Panc1 (cell line): ENCODE measurements around the gene NEURL1B. TPM values are rescaled to one million over a fixed set of nuclear protein-coding genes. Genes with fewer than 3 reads are reported as not detected.

Experiments
- ATAC-seq: fragments of 200-7000 bp; cut with Tn5 transposase; 2 replicates; pipeline ENCODE4 v1.9.1; 2020; ENCODE audit warnings: mild to moderate bottlenecking, moderate library complexity
- BruUV-seq: library from RNA; stranded (reverse); fragments of 400-500 nt; replicated peaks from 2 replicates; lab custom pipeline; 2021; lab: Mats Ljungman, UMichigan
- CTCF ChIA-PET: fragments of 300-600 bp; sonication (Branson Sonifier 250); formaldehyde crosslinking; loops from one replicate; lab custom pipeline; 2022; ENCODE audit warnings: antibody characterized with exemption; lab: Charles Lee
- POLR2A ChIA-PET: fragments of 300-600 bp; sonication (Branson Sonifier 250); formaldehyde crosslinking; loops from one replicate; lab custom pipeline; 2022; ENCODE audit warnings: antibody characterized with exemption; lab: Charles Lee
- DNase-seq: peaks from one replicate; pipeline ENCODE4 v3.0.0-alpha.2; 2010; ENCODE audit warnings: low read depth, low spot score
- H3K27ac ChIP-seq: 2 replicates; pipeline ENCODE4 v1.5.1; 2011; ENCODE audit warnings: mild to moderate bottlenecking, low read length, inconsistent platforms
- H3K27me3 ChIP-seq: fragments of 200-500 bp; sonication (Bioruptor generic); 2 replicates; pipeline ENCODE4 v1.6.0; 2014; ENCODE audit warnings: low read length, inconsistent platforms; ENCODE audit not compliant: control insufficient read depth, insufficient read depth
- H3K36me3 ChIP-seq: fragments of 200-500 bp; sonication (Bioruptor generic); 2 replicates; pipeline ENCODE4 v1.5.1; 2014; ENCODE audit warnings: inconsistent platforms, mild to moderate bottlenecking, low read length, moderate library complexity; ENCODE audit not compliant: control insufficient read depth, insufficient read depth
- H3K4me1 ChIP-seq: 2 replicates; pipeline ENCODE4 v1.5.1; 2011; ENCODE audit warnings: inconsistent platforms, mild to moderate bottlenecking, low read length, moderate library complexity; ENCODE audit not compliant: control insufficient read depth, insufficient read depth
- H3K4me3 ChIP-seq, 2 experiments: 2 replicates each; pipeline ENCODE4 v1.5.1; 2011 to 2012; ENCODE audit warnings: low read depth in 2 of 2, low read length in 2 of 2, mild to moderate bottlenecking in 2 of 2, inconsistent platforms in 1 of 2, moderate library complexity in 1 of 2
- H3K9me3 ChIP-seq: fragments of 200-500 bp; sonication (Bioruptor generic); 2 replicates; pipeline ENCODE4 v1.5.1; 2014; ENCODE audit warnings: low read depth, mild to moderate bottlenecking, inconsistent platforms, low read length, moderate library complexity; ENCODE audit not compliant: control insufficient read depth, insufficient read depth
- CTCF ChIP-seq: fragments of 450-650 bp; IDR thresholded peaks from 2 replicates; pipeline ENCODE4 v1.5.1; 2017; ENCODE audit warnings: mild to moderate bottlenecking
- POLR2AphosphoS5 ChIP-seq: IDR thresholded peaks from 2 replicates; pipeline ENCODE4 v1.6.1; 2012; ENCODE audit warnings: mild to moderate bottlenecking, low read depth, low read length, moderate library complexity
- REST ChIP-seq, 2 experiments: IDR thresholded peaks; 2 replicates each; pipeline ENCODE4 v1.6.1; 2011 to 2012; ENCODE audit warnings: low read depth in 2 of 2, control low read depth in 1 of 2, low read length in 1 of 2, mild to moderate bottlenecking in 1 of 2, moderate library complexity in 1 of 2; ENCODE audit not compliant: insufficient read depth in 1 of 2
- SIN3A ChIP-seq: IDR thresholded peaks from 2 replicates; pipeline ENCODE4 v1.6.1; 2012; ENCODE audit warnings: low read depth, mild to moderate bottlenecking, low read length, moderate library complexity, borderline replicate concordance; ENCODE audit not compliant: insufficient read depth
- TCF7L2 ChIP-seq: IDR thresholded peaks from 2 replicates; pipeline ENCODE4 v1.6.1; 2011; ENCODE audit warnings: mild to moderate bottlenecking, low read depth, low read length, inconsistent platforms
- in situ Hi-C: cut with HindIII; loops from 2 replicates; pipeline ENCODE4 v1.10.0; 2016; ENCODE audit warnings: low sequenced_read_pairs, low pct_unique_long_range_greater_than_20kb
- intact Hi-C: fragments of 100-400 bp; cut with micrococcal nuclease; formaldehyde crosslinking; loops from one replicate; pipeline ENCODE4 v1.10.0; 2022; ENCODE audit not compliant: unreplicated experiment
- total RNA-seq: library from RNA; stranded (reverse); gene quantifications from one replicate; pipeline ENCODE4 v1.2.1, GENCODE V29; 2021; ENCODE audit not compliant: unreplicated experiment

Gene NEURL1B
- total RNA-seq, 1 experiment from 2014 or later = 5.3 TPM

GRCh38 chr5:172637740-172638139 lies 3.3 kb upstream of the NEURL1B start:
- Histone ChIP-seq H3K4me1 (peaks cover 6% of the 10 kb centered on the region), H3K9me3 (no peaks in the 10 kb centered on the region), H3K27me3 (peaks cover 4% of the 10 kb centered on the region; the same call in 1 of the 2 replicates), H3K4me3 (no peak overlapping the region), H3K27ac (no peak overlapping the region), H3K36me3 (no peaks in the 10 kb centered on the region)
- TF ChIP-seq TCF7L2 (no peak), REST (IDR thresholded peaks at IDR 0.05; ENCODE audit: insufficient read depth in 1 of 2, low read depth in 2 of 2, low read length in 1 of 2) (no peak), POLR2AphosphoS5 (no peak), CTCF (no peak), SIN3A (no peak)
- POLR2A ChIA-PET = no interaction called here
- ATAC-seq (no peak), DNase-seq (no peak)
- in situ Hi-C loops (no loop called here), intact Hi-C loops (no loop called here)
- CTCF ChIA-PET = no interaction called here
- no TSS peak for BruUV-seq

DNA sequence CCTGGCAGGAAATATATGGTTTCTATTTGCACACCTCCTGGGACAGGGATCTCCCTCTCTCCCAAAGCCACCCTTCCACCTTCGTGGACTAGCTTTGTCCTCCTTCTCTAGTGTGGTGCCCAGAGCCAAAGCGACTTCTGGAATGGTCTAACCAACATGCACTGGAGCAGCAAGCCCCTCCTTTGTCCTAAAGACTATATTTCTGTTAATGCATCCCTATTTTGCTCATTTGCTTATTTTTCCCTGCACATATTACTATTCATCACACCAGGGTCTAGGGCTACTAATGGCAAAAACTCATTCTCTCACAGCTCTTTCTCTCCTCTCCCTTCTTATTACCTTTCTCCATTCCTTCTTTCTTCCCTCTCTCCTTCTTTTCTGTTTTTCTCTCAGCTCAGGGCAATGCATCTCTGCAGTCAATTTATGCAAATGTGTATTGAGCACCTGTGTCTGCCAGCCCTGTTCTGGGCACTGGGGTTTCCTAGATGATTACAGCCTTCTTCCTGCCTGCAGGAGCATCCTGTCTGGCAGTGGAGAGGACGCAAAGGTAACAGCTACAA lies 2.8 kb upstream of the NEURL1B start:
- Histone ChIP-seq H3K4me1 (peaks cover 6% of the 10 kb centered on the region), H3K27ac (no peak overlapping the region), H3K27me3 (peaks cover 4% of the 10 kb centered on the region; the same call in 1 of the 2 replicates), H3K9me3 (no peaks in the 10 kb centered on the region), H3K4me3 (no peak overlapping the region), H3K36me3 (no peaks in the 10 kb centered on the region)
- no peak for DNase-seq
- TF ChIP-seq TCF7L2 = no peak
- TF ChIP-seq REST (IDR thresholded peaks at IDR 0.05; ENCODE audit: insufficient read depth in 1 of 2, low read depth in 2 of 2, low read length in 1 of 2) = no peak
- TF ChIP-seq POLR2AphosphoS5 = no peak
- no peak for TF ChIP-seq CTCF
- no peak for TF ChIP-seq SIN3A
- no peak for ATAC-seq
- intact Hi-C loops (no loop called here), in situ Hi-C loops (no loop called here)
- CTCF ChIA-PET = no interaction called here
- BruUV-seq = no TSS peak
- POLR2A ChIA-PET = interaction anchor here (0.6 kb wide), 1 partner anchor 129 kb away, joined by 4 read pairs; no protein-coding TSS in a partner anchor
